BE2C (cell line): ENCODE data around the gene AUTS2.

Experiments
- DNase-seq: peaks from one replicate; pipeline ENCODE4 v3.0.0-alpha.2; 2020
- H3K27me3 ChIP-seq: fragments of 250-450 bp; sonication (Bioruptor Pico); 2 replicates; pipeline ENCODE4 v1.5.1; 2020; ENCODE audit warnings: mild to moderate bottlenecking
- H3K36me3 ChIP-seq: fragments of 250-450 bp; sonication (Bioruptor Pico); 2 replicates; pipeline ENCODE4 v1.5.1; 2020; ENCODE audit warnings: mild to moderate bottlenecking
- H3K4me1 ChIP-seq: fragments of 250-450 bp; sonication (Bioruptor Pico); 2 replicates; pipeline ENCODE4 v1.5.1; 2020
- H3K4me3 ChIP-seq: 2 replicates; pipeline ENCODE4 v1.5.1; 2011; ENCODE audit warnings: low read depth, low read length
- H3K9me3 ChIP-seq: fragments of 250-450 bp; sonication (Bioruptor Pico); 2 replicates; pipeline ENCODE4 v1.5.1; 2020
- CTCF ChIP-seq: IDR thresholded peaks from 2 replicates; pipeline ENCODE4 v1.5.1; 2012; ENCODE audit warnings: mild to moderate bottlenecking, low read depth, low read length

The AUTS2 gene

GRCh38 chr7:70303780-70304179 lies 705.5 kb downstream of the AUTS2 start:
- no peak for TF ChIP-seq CTCF
- Histone ChIP-seq H3K4me1 (peaks cover 7% of the 10 kb centered on the region), H3K9me3 (no peaks in the 10 kb centered on the region), H3K27me3 (no peaks in the 10 kb centered on the region), H3K4me3 (no peak overlapping the region), H3K36me3 (no peaks in the 10 kb centered on the region)
- no peak for DNase-seq

- no peaks in the 10 kb centered on the region for H3K36me3 ChIP-seq
- no peak overlapping the region for H3K4me3 ChIP-seq
- no peaks in the 10 kb centered on the region for H3K27me3 ChIP-seq
- DNase-seq, result no peak
- no peaks in the 10 kb centered on the region for H3K4me1 ChIP-seq
- no peaks in the 10 kb centered on the region for H3K9me3 ChIP-seq
- TF ChIP-seq CTCF, result no peak
Measured at GRCh38 chr7:70306173-70306572, 707.9 kb downstream of the AUTS2 start.

GRCh38 chr7:70307544-70308106 lies 709.4 kb downstream of the AUTS2 start:
- Histone ChIP-seq H3K4me1 (no peaks in the 10 kb centered on the region), H3K27me3 (no peaks in the 10 kb centered on the region), H3K9me3 (no peaks in the 10 kb centered on the region), H3K36me3 (no peaks in the 10 kb centered on the region), H3K4me3 (no peak overlapping the region)
- DNase-seq, result no peak
- TF ChIP-seq CTCF, result no peak

- Histone ChIP-seq H3K36me3 (no peaks in the 10 kb centered on the region), H3K9me3 (no peaks in the 10 kb centered on the region), H3K27me3 (no peaks in the 10 kb centered on the region), H3K4me1 (no peaks in the 10 kb centered on the region), H3K4me3 (no peak overlapping the region)
- no peak for TF ChIP-seq CTCF
- no peak for DNase-seq
Measured at GRCh38 chr7:70312336-70312735, 714.1 kb downstream of the AUTS2 start.

- no peaks in the 10 kb centered on the region for H3K27me3 ChIP-seq
- DNase-seq, result no peak
- no peaks in the 10 kb centered on the region for H3K9me3 ChIP-seq
- H3K4me1 ChIP-seq, result no peaks in the 10 kb centered on the region
- no peak overlapping the region for H3K4me3 ChIP-seq
- H3K36me3 ChIP-seq, result no peaks in the 10 kb centered on the region
- no peak for TF ChIP-seq CTCF
Measured at GRCh38 chr7:70313271-70313670, 715.0 kb downstream of the AUTS2 start.

GRCh38 chr7:70313687-70314086 lies 715.4 kb downstream of the AUTS2 start:
- no peaks in the 10 kb centered on the region for H3K9me3 ChIP-seq
- no peak for TF ChIP-seq CTCF
- H3K4me3 ChIP-seq, result no peak overlapping the region
- H3K4me1 ChIP-seq, result no peaks in the 10 kb centered on the region
- no peaks in the 10 kb centered on the region for H3K36me3 ChIP-seq
- no peak for DNase-seq
- H3K27me3 ChIP-seq, result no peaks in the 10 kb centered on the region
